Hepatic stellate cell (primary cell): ENCODE data around the gene ACVR1C.

Experiments used
- DNase-seq: peaks from one replicate; pipeline ENCODE4 v3.0.0; 2011; ENCODE audit warnings: low spot score

Gene ACVR1C

DNA sequence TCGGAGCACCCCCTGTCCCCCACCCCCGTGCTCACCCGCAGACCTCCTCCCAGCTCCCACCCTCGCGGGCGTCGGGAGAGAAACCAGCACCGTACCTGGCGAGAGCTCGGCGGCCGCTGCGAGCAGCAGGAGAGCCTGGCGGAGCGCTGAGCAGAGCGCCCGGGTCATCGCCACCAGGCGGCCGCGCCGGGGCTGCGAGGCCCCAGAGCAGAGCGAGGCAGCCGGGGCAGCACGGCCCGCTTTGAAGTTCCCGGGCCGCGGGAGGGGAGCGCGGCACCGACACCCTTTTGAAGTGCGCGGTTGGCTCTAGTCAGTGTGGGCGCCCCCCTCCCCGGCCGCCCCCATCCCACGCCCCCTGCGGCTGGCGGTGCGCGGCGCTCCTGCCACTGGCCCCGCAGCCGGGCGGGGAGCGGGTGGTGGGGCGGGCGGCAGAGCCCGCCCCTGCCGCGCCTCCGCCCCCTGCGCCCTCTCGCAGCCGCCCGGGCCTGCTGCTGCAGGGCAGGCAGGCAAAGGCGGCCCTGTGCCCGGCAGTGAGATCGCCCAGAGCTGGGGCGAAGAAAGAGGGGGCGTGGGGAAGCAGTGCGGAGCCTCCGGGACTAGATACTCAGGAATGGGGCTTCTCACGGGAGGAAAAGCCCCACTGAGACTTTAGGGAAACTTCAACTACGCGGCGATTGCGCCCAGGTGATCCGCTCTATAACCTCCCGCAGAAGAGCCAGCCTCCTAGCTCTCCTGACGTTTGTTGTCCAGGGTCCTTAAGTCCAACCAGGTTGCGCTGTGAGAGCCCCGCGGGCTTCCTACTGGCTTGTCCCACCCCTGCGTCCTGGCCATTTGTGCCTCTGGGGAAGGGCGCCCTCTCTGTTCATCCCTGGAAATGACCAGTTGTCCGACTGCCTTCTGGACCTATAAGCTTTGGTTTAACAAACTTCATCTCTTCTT, at the start of gene ACVR1C:
TSS of gene ACVR1C (minus strand) at position 388 of the 939 bp plus-strand sequence. CDS start at position 168, 220 bp downstream.
- peak; percentile 76 for DNase-seq

DNA sequence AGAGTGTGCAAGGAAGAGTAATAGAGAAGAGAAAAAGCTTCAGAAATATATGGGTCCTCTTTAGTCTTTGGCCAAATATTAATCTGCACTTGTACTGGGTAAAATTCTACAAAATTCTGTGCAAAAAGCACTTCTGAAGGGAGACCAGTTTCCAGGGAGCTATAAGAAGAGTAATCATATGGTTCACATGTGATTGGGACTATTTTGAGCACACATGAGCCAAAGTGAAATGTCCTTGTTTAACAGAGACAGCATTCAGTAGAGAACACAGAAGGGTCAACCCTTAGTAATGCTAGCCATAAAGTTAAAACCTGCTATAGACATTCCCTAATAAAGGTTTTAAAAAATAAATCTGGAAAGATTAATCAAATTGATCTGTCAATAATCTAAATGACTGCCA, 49.3 kb upstream of the ACVR1C start:
- DNase-seq: no peak

DNA sequence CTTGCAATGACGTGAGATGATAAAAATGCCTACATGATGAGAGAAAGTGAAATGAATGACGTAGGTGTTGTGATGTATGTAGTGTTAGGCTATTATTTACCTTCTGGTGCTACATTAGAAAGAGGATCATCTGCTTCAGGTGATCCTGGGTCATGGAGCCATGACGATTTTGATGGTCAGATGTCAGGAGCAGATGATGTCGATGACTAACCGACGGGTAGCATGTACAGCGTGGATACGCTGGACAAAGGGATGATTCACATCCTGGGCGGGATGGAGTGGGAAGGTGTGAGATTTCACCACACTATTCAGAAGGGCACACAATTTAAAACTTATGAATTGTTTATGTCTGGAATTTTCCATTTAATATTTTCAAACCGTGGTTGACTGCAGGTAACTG, 43.5 kb upstream of the ACVR1C start:
- DNase-seq: no peak

DNA sequence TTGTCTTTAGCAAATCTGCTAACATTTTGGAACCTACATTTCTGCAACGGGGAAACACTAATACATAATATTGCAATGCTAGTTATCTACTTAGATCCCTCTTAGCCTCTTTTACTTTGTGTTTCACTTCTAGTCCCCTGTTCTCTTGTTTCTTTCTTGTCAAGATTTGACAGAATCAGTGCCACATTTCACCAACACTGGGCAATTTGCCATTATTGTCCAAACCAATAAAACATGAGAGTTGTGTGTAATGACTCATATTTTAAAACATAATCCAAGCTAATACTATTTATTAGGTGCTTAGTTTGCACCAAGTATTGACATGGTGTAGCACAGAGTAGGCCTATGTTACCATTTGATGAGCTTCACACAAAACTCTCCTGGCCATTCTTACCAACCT, 33.7 kb upstream of the ACVR1C start:
- no peak for DNase-seq

DNA sequence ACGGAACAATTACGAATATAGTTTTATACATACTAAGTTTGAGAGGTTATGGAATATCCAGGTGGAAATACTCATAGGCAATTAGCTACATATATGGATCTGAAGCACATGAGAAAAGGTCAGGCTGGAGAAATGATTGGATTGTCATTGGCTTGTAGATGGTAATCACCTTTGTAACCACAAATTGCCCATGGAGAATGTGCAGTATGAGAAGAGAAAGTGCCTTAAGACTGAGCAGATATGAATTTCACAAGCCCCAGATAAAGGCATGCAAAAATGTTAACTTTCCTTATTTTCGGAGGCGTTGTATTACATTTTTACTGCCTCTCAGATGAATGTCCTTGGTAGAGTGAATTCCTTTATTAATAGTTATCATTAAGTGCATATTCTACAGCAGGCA, 33.1 kb upstream of the ACVR1C start:
- no peak for DNase-seq

DNA sequence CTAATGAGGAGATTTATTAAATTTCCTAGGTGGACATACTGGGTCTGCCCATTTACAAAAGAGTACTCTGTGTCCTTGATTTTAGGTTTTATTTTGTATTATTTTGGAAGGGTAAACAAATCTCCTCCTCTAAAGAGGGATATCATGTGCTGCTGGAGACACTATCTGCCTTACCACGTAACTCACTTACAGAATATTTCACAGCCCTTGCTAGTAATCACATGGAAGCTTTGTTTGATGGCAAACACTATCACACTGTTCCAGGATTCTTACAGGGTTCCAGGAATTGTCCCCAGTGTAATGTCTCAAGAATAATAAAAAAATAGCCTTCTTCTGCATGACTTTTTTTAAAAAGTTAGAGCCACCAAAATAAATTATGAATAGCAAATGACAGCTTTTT, 29.2 kb upstream of the ACVR1C start:
- DNase-seq: no peak

DNA sequence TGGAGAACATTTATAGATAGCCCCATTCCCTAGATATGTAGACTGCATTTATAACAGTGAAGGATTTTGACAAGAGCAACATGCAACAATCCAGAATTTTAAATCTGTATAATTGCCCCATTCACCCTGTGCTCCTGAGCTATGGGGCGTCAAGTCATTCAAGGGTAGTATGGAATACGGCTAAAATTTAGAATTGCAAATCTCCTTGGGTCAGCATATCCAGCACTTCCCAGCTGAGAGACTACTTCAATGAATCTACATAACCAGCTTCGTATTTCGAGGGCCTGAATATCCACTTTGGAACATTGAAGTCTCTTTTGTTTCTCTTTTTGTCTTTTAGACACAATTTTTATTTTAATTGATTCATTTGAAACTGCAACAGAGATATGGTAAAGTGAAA, 28.4 kb upstream of the ACVR1C start:
- no peak for DNase-seq

DNA sequence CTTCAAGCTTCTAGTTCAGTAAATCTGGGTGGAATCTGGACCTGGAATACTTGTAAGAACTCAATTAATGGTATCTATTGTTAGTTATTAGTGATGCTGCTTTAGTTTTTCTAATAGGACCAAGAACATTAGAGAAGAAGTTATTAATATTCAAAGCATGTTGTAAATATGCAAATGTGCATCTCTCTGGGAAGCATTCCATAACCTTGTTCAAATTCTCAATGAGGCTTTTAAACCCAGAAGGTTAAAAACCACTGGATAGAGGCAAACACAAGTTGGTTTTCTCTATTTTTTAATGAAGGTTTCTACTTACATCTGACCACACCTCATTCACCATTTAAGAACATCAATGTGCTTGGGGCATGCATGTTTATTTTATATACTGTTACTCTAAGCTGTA, 16.1 kb upstream of the ACVR1C start:
- DNase-seq: no peak

DNA sequence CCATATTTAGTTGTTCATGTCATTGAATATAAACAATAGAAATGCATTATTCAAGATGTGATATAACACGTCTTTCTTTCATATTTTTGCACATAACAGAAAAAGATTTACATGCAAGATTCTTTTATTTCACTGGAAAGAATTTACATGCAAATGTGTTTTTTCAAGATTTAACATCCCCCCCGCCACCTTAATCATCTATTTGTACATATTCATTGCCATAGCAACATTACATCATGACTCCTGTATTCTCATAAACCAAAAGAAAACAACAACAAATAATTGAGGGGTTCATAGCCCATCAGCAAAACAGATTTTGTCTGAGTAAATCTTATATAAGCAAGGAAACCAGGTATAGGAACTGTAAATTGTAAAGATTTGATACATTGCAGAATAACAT, 3.2 kb upstream of the ACVR1C start:
- DNase-seq: no peak

DNA sequence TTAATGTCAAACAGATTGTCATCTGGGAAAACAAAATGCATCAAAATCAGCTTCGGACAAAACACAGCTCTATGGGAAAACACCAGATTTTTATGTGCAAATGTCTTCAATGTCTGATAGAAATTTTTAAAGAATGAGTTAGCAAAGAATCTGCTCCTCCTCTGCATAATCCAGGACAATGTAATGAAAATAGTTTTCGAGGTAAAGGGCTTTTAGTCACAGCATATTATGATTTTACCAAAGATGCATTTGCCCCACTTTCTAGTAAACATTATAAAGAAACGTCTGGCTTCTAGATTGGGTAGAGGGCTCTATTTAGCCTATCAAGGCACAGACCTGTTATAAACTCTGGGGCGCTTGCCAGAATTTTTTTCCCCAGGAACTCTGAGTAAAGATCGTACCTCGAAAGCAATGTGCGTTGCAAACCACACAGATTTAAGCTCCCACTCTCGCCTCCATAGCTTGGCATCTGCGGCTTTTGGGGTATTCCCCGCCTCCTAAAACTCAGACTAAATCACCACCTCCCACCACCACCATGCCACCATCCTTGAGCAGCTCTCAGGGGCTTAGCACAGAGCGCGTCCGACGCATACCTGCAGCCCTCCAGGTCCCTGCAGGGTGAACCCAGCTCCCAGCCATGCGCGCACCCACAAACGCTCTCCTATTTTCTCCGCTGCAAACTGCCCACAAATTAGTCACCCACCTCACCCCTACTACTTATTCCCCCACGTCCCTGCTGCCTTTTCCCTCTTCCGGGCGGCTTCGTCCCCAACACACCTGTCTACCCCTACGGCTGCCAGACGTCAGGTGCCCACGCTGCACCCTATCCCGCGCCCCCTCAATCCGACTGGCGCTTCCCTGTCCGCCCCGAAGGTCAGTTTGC, 829 bp downstream of the ACVR1C start:
- no peak for DNase-seq

DNA sequence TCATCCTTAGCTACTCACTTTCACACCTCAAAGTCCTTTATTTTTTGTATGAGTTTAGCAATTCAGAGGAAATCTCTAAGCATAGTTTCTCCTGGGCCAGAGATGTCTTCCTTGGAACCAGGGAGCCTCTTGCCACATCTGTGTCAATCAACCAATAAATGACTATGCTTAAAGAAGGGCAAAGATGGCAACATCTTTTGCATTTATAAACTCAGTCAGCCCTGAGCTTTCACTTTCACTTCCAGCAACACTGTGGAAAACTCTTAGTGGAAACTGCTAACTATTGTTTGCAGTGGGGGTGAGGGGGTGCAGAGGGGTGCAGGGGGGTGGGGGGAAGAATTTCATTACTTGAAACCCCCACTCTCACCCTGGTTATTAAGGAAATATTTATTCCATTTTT, 3.4 kb downstream of the ACVR1C start:
- no peak for DNase-seq

DNA sequence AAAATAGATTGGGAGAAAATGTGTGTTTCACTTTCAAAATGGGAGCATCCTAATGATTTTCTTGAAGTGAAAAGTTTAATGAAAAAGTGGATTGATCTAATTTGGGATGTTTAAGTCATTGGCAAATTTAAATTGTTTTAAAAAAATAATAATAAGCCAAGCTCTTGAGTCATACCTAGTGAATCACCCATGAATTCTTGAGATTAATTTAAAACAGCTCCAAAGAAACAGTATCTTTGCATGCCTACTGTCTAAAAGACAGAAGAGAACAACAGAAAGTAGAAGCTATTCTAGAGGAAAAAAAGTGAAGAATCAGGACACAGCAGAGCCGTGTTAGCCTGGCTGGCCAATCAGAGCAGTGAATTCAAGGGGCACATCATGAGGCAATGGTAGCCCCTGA, 7.7 kb downstream of the ACVR1C start:
- no peak for DNase-seq

DNA sequence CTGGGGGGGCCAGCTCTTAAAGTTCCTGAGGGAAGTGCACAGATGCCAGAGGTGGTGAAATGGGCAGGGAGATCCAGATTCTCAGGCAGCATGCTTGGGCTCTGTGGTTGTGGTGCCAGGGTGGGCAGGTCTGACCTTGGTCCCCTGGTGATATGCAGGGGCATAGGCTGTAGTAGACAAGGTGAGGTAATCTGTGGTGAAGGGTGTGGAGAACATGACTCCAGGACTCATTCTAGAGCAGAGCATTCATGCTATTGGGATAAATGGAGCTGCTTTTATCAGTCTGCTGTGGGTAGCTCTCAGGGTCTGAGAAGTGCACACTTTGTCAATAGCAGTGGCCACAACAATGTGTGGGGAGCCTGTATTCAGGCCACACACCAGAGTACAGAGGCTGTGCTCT, 16.9 kb downstream of the ACVR1C start:
- DNase-seq: no peak

DNA sequence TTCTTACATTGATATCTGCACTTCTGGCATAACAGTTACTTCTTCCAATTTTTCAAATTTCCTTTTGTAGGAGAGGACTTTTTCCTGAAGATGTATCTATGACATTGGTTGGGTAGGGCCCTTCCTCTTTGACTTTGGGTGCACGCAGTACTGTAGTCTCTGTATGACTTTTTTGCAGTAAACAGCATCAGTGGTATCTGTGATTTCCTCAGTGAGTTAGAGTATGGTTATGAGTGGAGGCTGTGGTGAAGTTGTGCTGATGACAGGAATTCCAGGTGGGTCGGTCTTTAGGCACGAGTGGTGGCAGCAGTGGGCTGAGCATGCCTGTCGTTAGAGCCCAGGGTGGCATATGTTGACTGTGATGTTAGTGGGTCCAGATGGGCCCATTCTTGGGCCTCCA, 17.6 kb downstream of the ACVR1C start:
- no peak for DNase-seq

DNA sequence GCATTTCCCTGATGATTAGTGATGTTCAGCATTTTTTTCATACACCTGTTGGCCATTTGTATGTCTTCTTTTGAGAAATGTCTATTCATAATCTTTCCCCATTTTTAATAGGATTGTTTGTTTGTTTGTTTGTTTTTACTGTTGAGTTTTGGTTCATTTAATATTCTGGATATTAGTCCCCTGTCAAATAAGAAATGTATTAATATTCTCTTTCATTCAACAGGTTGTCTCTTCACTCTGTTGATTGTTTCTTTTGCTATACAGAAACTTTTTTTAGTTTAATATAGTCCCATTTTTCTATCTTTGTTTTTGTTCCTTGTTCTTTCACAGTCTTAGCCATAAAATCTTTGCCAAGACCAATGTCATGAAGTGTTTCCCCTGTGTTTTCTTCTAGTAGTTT, 22.1 kb downstream of the ACVR1C start:
- DNase-seq: no peak

DNA sequence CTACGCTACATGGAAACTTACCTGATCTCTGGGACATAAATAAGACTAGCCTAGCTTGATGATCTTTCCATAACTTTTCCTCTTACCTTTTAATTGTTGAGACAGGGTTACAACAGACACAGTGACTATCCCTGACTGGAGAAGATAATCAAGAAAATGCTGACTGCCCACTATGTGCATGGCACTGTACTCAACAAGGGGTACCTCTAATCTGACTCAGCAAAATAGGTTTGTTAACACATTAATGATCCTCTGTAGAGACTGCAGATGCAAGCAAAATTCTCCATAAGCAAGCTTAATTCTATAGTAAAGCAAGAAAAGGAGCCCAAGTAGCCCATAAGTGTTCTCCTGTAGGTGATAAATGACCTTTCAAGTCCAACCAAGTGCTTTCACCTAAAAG, 25.5 kb downstream of the ACVR1C start:
- no peak for DNase-seq

DNA sequence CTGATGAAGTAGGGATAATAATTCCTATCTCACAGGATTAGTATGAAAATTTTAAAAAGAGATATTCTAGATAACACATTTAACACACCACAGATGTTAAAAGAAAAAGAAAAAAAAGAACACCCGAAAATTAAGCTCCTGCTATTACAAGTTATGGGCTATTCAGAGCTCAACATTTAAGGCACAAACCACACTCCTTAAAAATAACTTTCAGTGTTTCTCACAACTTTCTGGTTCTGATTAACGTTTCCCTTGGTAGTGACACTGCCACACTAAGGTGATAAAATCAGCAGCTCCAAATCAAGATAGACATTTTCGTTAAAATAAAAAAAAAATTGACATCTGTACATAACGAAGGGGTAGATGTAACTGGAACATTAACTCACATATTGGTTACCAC, 26.9 kb downstream of the ACVR1C start:
- DNase-seq: no peak

DNA sequence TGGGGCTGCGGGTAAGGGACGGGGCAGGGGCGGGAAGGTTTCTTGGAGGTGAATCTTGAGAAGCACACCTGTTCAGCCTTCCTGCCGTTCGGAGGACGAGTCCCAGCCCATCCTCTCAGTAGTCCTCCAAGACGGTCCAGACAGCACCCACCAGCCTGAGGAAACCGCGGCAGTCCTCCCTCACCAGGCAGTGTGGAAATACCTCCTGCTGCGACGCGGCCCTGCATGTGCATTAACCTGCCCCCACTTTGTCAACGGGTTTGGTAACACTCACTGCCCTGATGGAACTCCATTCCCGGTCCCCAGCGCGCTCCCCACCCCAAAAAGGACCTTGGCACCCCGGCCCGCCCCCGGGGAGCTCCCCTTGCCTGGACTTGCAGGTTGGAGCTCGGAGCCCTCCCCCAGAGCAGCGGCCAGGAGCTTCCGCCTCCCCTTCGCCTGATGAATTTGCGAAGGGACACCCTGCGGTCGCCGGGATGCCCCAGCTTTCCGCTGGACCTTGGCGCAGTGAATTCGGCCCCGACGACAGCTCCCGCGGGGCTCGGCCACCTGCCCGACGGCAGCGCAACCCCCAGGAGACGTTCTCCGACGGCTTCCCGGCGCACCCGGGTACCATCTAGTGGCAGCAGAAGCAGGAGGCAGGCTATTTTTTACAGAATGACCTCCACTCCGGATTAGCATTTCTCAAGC, 31.5 kb downstream of the ACVR1C start:
- peak; percentile 38 for DNase-seq

DNA sequence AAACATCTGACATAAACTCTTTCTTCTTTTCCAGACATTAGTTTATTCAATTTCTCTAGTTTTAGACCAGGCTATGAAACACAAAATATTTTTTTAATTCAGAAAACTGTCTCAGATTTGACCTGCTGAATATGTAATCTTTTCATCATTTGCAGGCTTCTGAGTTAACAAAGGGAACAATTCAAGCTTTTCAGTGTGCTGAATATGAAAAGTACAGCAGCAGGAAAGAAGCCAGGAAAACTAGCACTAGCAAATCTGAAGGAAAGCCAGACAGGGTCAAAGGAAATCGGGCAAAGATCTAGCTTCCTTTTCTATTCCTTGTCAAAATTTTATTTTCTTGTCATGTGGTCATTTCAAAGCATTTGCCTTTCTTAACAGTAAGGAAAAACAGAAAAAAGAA, 35.3 kb downstream of the ACVR1C start:
- no peak for DNase-seq

DNA sequence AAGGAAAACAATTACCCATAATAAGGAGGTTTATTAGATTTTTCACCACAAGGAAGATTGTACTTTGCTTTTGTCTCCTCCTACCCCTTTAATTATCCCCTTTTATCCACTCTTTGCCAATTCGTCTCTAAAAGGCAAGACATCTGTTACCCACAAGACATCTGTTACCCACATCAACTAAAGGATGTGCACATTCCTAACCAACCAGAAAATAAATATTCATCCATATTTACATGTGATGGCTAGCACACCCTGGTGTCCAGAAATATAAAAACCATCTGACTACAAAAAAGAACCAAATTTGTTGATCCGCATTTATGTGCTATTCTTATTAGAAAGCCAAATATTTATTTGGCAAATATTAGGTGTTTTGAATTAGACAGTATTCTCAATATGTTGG, 35.7 kb downstream of the ACVR1C start:
- DNase-seq: peak; percentile 16

DNA sequence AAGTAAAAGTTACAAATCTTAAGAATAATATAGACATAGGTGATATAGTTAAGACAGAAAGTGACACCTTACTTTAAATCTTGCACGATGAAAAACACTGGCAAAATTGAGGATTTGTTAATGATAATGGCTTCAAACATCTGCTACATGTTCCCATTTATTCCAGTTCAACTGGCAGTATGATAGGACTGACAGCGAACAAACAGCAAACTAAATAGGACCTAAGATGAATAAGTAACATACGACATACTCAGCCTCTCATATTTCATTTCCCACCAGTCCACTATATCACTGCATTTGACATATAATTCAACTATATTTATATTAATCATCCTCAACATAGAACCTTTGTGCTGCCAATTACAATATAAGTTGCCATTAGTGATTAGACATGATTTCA, 36.3 kb downstream of the ACVR1C start:
- no peak for DNase-seq

DNA sequence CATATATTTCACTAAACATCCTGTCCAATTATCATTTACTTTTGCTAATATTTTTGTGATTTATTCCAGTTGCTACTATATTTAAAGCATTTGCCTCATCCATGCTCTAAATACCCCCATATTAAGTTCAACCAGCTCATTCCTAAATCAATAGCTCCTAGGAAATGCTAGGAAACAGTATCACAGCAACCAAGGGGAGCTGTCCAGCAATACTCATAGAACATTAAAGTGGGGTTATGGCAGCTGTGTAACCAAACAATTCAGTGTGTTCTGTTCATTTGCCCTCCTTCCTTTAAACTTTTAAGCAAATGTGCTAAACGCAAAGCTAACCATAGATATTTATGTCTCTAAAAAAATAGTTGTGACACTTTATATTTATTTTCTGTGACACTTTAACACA, 41.1 kb downstream of the ACVR1C start:
- no peak for DNase-seq

DNA sequence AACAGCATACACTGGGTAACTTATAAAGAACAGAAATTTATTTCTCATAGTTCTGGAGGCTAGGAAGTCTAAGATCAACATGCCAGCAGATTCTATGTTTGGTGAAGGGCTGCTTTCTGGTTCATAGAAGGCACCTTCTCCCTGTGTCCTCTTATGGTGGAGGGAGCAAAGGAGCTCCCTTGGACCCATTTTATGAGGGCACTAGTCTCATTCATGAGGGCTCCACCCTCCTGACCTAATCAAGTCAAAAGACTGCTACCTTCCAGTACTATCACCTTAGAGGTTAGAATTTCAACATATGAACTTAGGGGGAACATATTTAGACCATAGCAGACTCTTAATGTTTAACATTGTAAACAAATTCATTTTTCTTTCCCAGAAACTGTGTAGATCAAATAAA, 54.5 kb downstream of the ACVR1C start:
- no peak for DNase-seq
